H9 (cell line): ENCODE data around the gene MTA1. TPM values are rescaled to one million over a fixed set of nuclear protein-coding genes. Genes with fewer than 3 reads are reported as not detected.

Experiments used
- DNase-seq: peaks from one replicate; pipeline ENCODE4 v3.0.0-alpha.2; 2017
- H2AFZ ChIP-seq: one replicate; pipeline ENCODE4 v1.6.1; 2013; ENCODE audit warnings: mild to moderate bottlenecking, low read length, control low read depth, moderate library complexity
- H2AK5ac ChIP-seq: 2 replicates; pipeline ENCODE4 v1.6.1; 2013; ENCODE audit warnings: low read length, control low read depth, mixed read lengths; ENCODE audit not compliant: insufficient read length
- H2BK120ac ChIP-seq: one replicate; pipeline ENCODE4 v1.6.1; 2013; ENCODE audit warnings: low read depth, mild to moderate bottlenecking, low read length, control low read depth, inconsistent platforms; ENCODE audit not compliant: poor library complexity, severe bottlenecking
- H2BK12ac ChIP-seq: 2 replicates; pipeline ENCODE4 v1.6.1; 2013; ENCODE audit warnings: low read length, control low read depth, mixed read lengths, low read depth; ENCODE audit not compliant: insufficient read length
- H2BK15ac ChIP-seq: 2 replicates; pipeline ENCODE4 v1.6.1; 2013; ENCODE audit warnings: low read depth, low read length, control low read depth
- H2BK20ac ChIP-seq: one replicate; pipeline ENCODE4 v1.6.1; 2013; ENCODE audit warnings: low read depth, mild to moderate bottlenecking, low read length, control low read depth, inconsistent platforms; ENCODE audit not compliant: poor library complexity, severe bottlenecking
- H2BK5ac ChIP-seq: 2 replicates; pipeline ENCODE4 v1.6.1; 2013; ENCODE audit warnings: low read length, control low read depth, mixed read lengths; ENCODE audit not compliant: insufficient read length
- H3K14ac ChIP-seq: 2 replicates; pipeline ENCODE4 v1.6.1; 2013; ENCODE audit warnings: low read length, control low read depth; ENCODE audit not compliant: insufficient read depth
- H3K18ac ChIP-seq: 2 replicates; pipeline ENCODE4 v1.6.1; 2013; ENCODE audit warnings: low read depth, mild to moderate bottlenecking, mixed read lengths, low read length, control low read depth; ENCODE audit not compliant: insufficient read length
- H3K23ac ChIP-seq: 2 replicates; pipeline ENCODE4 v1.6.1; 2013; ENCODE audit warnings: low read length, control low read depth, mixed read lengths, low read depth; ENCODE audit not compliant: insufficient read length
- H3K23me2 ChIP-seq: 2 replicates; pipeline ENCODE4 v1.6.1; 2013; ENCODE audit warnings: low read depth, mild to moderate bottlenecking, mixed read lengths, low read length, control low read depth; ENCODE audit not compliant: insufficient read length, poor library complexity, severe bottlenecking
- H3K27ac ChIP-seq: 2 replicates; pipeline ENCODE4 v1.5.1; 2013; ENCODE audit warnings: low read length, control low read depth, mixed read lengths, low read depth; ENCODE audit not compliant: insufficient read length
- H3K27me3 ChIP-seq: 2 replicates; pipeline ENCODE4 v1.6.1; 2013; ENCODE audit warnings: low read length, control low read depth, inconsistent platforms; ENCODE audit not compliant: insufficient read depth
- H3K4ac ChIP-seq: 2 replicates; pipeline ENCODE4 v1.6.1; 2013; ENCODE audit warnings: low read depth, mild to moderate bottlenecking, control low read depth, inconsistent platforms, low read length, moderate library complexity
- H3K4me1 ChIP-seq: 2 replicates; pipeline ENCODE4 v1.6.1; 2013; ENCODE audit warnings: low read length, control low read depth, inconsistent platforms; ENCODE audit not compliant: insufficient read depth
- H3K4me2 ChIP-seq: 2 replicates; pipeline ENCODE4 v1.6.1; 2013; ENCODE audit warnings: low read length, control low read depth, mixed read lengths; ENCODE audit not compliant: insufficient read length, insufficient read depth
- H3K56ac ChIP-seq: 2 replicates; pipeline ENCODE4 v1.6.1; 2013; ENCODE audit warnings: low read depth, mild to moderate bottlenecking, mixed read lengths, low read length, control low read depth; ENCODE audit not compliant: insufficient read length
- H3K79me1 ChIP-seq: 2 replicates; pipeline ENCODE4 v1.6.1; 2013; ENCODE audit warnings: low read depth, mild to moderate bottlenecking, moderate library complexity, low read length, control low read depth, inconsistent platforms; ENCODE audit not compliant: insufficient read depth, poor library complexity, severe bottlenecking
- H3K79me2 ChIP-seq: 2 replicates; pipeline ENCODE4 v1.6.1; 2013; ENCODE audit warnings: low read length, control low read depth, inconsistent platforms; ENCODE audit not compliant: insufficient read depth
- H3K9ac ChIP-seq: 2 replicates; pipeline ENCODE4 v1.6.1; 2013; ENCODE audit warnings: low read length, control low read depth, mixed read lengths; ENCODE audit not compliant: insufficient read length; ENCODE audit errors: extremely low read depth
- H3K9me3 ChIP-seq: one replicate; pipeline ENCODE4 v1.6.1; 2013; ENCODE audit warnings: low read depth, low read length, inconsistent platforms; ENCODE audit not compliant: control insufficient read depth
- H3T11ph ChIP-seq: one replicate; pipeline ENCODE4 v1.6.1; 2013; ENCODE audit warnings: mild to moderate bottlenecking, low read length, control low read depth, inconsistent platforms
- H4K20me1 ChIP-seq: one replicate; pipeline ENCODE4 v1.6.1; 2013; ENCODE audit not compliant: control insufficient read depth, insufficient read length, insufficient read depth
- H4K5ac ChIP-seq: 2 replicates; pipeline ENCODE4 v1.6.1; 2013; ENCODE audit warnings: low read depth, mild to moderate bottlenecking, mixed read lengths, low read length, control low read depth; ENCODE audit not compliant: insufficient read length
- H4K8ac ChIP-seq: replicated peaks from 2 replicates; pipeline ENCODE4 v1.6.1; 2013; ENCODE audit warnings: low read length, control low read depth, mixed read lengths, low read depth; ENCODE audit not compliant: insufficient read length
- H4K91ac ChIP-seq: 2 replicates; pipeline ENCODE4 v1.6.1; 2013; ENCODE audit warnings: low read depth, mild to moderate bottlenecking, moderate library complexity, mixed read lengths, low read length, control low read depth; ENCODE audit not compliant: insufficient read length
- H3K27ac Mint-ChIP-seq, 3 experiments: 2 replicates in 2 of 3; 3 replicates in 1 of 3; pipeline ENCODE4 v1.8.0; 2020 to 2021; ENCODE audit warnings: mixed read lengths in 3 of 3, mild to moderate bottlenecking in 1 of 3, moderate library complexity in 1 of 3
- H3K27me3 Mint-ChIP-seq: 2 replicates; pipeline ENCODE4 v1.8.0; 2021; ENCODE audit warnings: low read depth, mild to moderate bottlenecking, moderate library complexity, mixed read lengths
- H3K36me3 Mint-ChIP-seq, 3 experiments: 2 replicates in 2 of 3; 3 replicates in 1 of 3; pipeline ENCODE4 v1.8.0; 2020 to 2021; ENCODE audit warnings: low read depth in 3 of 3, mixed read lengths in 3 of 3; ENCODE audit not compliant: insufficient read depth in 1 of 3
- H3K4me1 Mint-ChIP-seq, 2 experiments: 2 replicates each; pipeline ENCODE4 v1.8.0; 2020; ENCODE audit warnings: mixed read lengths in 2 of 2
- H3K4me3 Mint-ChIP-seq, 2 experiments: 2 replicates in 1 of 2; 3 replicates in 1 of 2; pipeline ENCODE4 v1.8.0; 2020 to 2021; ENCODE audit warnings: mild to moderate bottlenecking in 2 of 2, mixed read lengths in 2 of 2, moderate library complexity in 1 of 2
- H3K9me3 Mint-ChIP-seq, 2 experiments: 2 replicates in 1 of 2; 3 replicates in 1 of 2; pipeline ENCODE4 v1.8.0; 2020; ENCODE audit warnings: mild to moderate bottlenecking in 2 of 2, mixed read lengths in 2 of 2, moderate library complexity in 1 of 2
- WGBS: extraction: QIAGEN DNeasy Blood & Tissue Kit; methylation state at CpG from one replicate; pipeline ENCODE4 v1.1.7; 2013; ENCODE audit warnings: missing lambda C conversion rate, low lambda C conversion rate, mixed read lengths; ENCODE audit not compliant: insufficient read length; ENCODE audit errors: extremely low coverage; 5-methylcytosine and 5-hydroxymethylcytosine counted together
- total RNA-seq: library from RNA; stranded (reverse); gene quantifications from 2 replicates; pipeline ENCODE4 v1.2.1, GENCODE V29; 2021
- TF ChIP-seq, protein P1 (sequence below): fragments of 200-600 bp; sonication (generic); conservative IDR thresholded peaks from 3 replicates; pipeline ENCODE4 v1.8.0; 2021; ENCODE audit warnings: antibody characterized with exemption, mild to moderate bottlenecking

MTA1 gene
- total RNA-seq, 1 experiment from 2014 or later = 230 TPM

DNA sequence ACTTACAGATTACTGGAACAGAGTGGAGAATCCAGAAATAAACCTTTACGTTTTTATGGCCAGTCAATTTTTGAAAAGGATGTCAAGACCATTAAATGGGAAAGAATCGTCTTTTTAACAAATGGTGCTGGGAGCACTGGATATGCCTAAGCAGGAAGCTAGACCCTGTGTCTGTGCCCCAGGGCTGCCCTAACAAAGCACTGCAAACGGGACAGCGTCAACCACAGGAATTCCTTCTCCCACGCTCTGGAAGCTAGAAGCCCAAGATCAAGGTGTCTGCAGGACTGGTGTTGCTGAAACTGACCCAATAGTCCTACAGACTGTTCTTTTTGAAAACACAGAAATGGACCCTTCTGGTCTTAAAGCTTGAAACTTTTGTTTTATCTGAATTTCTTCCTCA lies 97.5 kb downstream of the MTA1 start:
- Histone ChIP-seq H3K9ac (no peak overlapping the region), H2AK5ac (no peak overlapping the region), H4K5ac (no peak overlapping the region), H4K91ac (no peak overlapping the region), H2BK120ac (no peak overlapping the region), H3K79me1 (no peaks in the 10 kb centered on the region), H3K23ac (no peak overlapping the region), H4K8ac (no peak overlapping the region), H2BK12ac (no peak overlapping the region), H3K79me2 (no peaks in the 10 kb centered on the region), H3T11ph (no peak overlapping the region), H3K27ac (no peak overlapping the region), H3K27me3 (no peaks in the 10 kb centered on the region), H2BK20ac (no peak overlapping the region), H3K4me2 (no peak overlapping the region), H3K23me2 (no peaks in the 10 kb centered on the region), H3K9me3 (no peaks in the 10 kb centered on the region), H3K4ac (no peak overlapping the region), H3K18ac (no peak overlapping the region), H3K14ac (no peak overlapping the region), H3K56ac (no peak overlapping the region), H2AFZ (no peak overlapping the region), H2BK5ac (no peak overlapping the region), H3K4me1 (no peaks in the 10 kb centered on the region), H2BK15ac (no peak overlapping the region), H4K20me1 (no peaks in the 10 kb centered on the region)
- H3K9me3 Mint-ChIP-seq = peaks cover 0 to 52% of the 10 kb centered on the region in 2 experiments; a peak in 4 of 5 replicates
- no peaks in the 10 kb centered on the region for H3K4me1 Mint-ChIP-seq
- no peak for DNase-seq
- H3K36me3 Mint-ChIP-seq = no peaks in the 10 kb centered on the region
- no peak overlapping the region for H3K27ac Mint-ChIP-seq
- H3K27me3 Mint-ChIP-seq = peaks cover 77% of the 10 kb centered on the region
- H3K4me3 Mint-ChIP-seq = no peak overlapping the region
- TF ChIP-seq, protein P1, sequence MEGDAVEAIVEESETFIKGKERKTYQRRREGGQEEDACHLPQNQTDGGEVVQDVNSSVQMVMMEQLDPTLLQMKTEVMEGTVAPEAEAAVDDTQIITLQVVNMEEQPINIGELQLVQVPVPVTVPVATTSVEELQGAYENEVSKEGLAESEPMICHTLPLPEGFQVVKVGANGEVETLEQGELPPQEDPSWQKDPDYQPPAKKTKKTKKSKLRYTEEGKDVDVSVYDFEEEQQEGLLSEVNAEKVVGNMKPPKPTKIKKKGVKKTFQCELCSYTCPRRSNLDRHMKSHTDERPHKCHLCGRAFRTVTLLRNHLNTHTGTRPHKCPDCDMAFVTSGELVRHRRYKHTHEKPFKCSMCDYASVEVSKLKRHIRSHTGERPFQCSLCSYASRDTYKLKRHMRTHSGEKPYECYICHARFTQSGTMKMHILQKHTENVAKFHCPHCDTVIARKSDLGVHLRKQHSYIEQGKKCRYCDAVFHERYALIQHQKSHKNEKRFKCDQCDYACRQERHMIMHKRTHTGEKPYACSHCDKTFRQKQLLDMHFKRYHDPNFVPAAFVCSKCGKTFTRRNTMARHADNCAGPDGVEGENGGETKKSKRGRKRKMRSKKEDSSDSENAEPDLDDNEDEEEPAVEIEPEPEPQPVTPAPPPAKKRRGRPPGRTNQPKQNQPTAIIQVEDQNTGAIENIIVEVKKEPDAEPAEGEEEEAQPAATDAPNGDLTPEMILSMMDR = no peak
- WGBS = no CpG with 5 or more reads among the region's 5 CpGs
